ENCODE measurements around the gene MUC2.

Gene MUC2

GRCh38 chr11:1051356-1052132 lies 23.1 kb upstream of the MUC2 start:
- DNase-seq (ENCODE audit: low read depth in 2 of 2) = no peak

GRCh38 chr11:1052133-1053011 lies 22.3 kb upstream of the MUC2 start:
- no peak for DNase-seq (ENCODE audit: low read depth in 2 of 2)

GRCh38 chr11:1053121-1053901 lies 21.4 kb upstream of the MUC2 start:
- DNase-seq (ENCODE audit: low read depth in 2 of 2) = no peak

- DNase-seq (ENCODE audit: low read depth in 2 of 2) = no peak
Observed at GRCh38 chr11:1054143-1055108, 20.2 kb upstream of the MUC2 start.

GRCh38 chr11:1055109-1055703 lies 19.5 kb upstream of the MUC2 start:
- DNase-seq (ENCODE audit: low read depth in 2 of 2) = no peak

GRCh38 chr11:1055990-1056771 lies 18.5 kb upstream of the MUC2 start:
- no peak for DNase-seq (ENCODE audit: low read depth in 2 of 2)

GRCh38 chr11:1057806-1058205 lies 16.9 kb upstream of the MUC2 start:
- no peak for DNase-seq (ENCODE audit: low read depth in 2 of 2)

GRCh38 chr11:1059759-1060158 lies 14.9 kb upstream of the MUC2 start:
- no peak for DNase-seq (ENCODE audit: low read depth in 2 of 2)

- DNase-seq (ENCODE audit: low read depth in 2 of 2) = no peak
Observed at GRCh38 chr11:1060410-1060809, 14.3 kb upstream of the MUC2 start.

- DNase-seq (ENCODE audit: low read depth in 2 of 2) = no peak
Observed at GRCh38 chr11:1060852-1061616, 13.6 kb upstream of the MUC2 start.

GRCh38 chr11:1062075-1062820 lies 12.4 kb upstream of the MUC2 start:
- DNase-seq (ENCODE audit: low read depth in 2 of 2) = no peak

GRCh38 chr11:1064167-1064566 lies 10.5 kb upstream of the MUC2 start:
- DNase-seq (ENCODE audit: low read depth in 2 of 2) = no peak

GRCh38 chr11:1067812-1068496 lies 6.7 kb upstream of the MUC2 start:
- DNase-seq (ENCODE audit: low read depth in 2 of 2) = no peak

- no peak for DNase-seq (ENCODE audit: low read depth in 2 of 2)
Observed at GRCh38 chr11:1069740-1070139, 4.9 kb upstream of the MUC2 start.

- DNase-seq (ENCODE audit: low read depth in 2 of 2) = no peak
Observed at GRCh38 chr11:1070594-1071462, 3.8 kb upstream of the MUC2 start.

GRCh38 chr11:1071571-1072115 lies 3.0 kb upstream of the MUC2 start:
- no peak for DNase-seq (ENCODE audit: low read depth in 2 of 2)

Data from stimulated activated CD8-positive, alpha-beta memory T cell treated with anti-CD3 and anti-CD28 coated beads, Interleukin-15, amount 100 ng/mL, for 48 hours (primary cell).